ENCODE data around the gene CLCA2. TPM values are rescaled to one million over a fixed set of nuclear protein-coding genes. Genes with fewer than 3 reads are reported as not detected.
A peak's percentile ranks its signal among the peaks of the same experiment; 100 is the strongest.

CLCA2 gene
- total and polyA plus RNA-seq, 2 experiments from 2014 or later = 0.14 to 0.22 TPM

- Histone ChIP-seq H4K20me1 (ENCODE audit: insufficient read depth) (no peaks in the 10 kb centered on the region), H3K27me3 (replicated peaks; ENCODE audit: insufficient read depth) (no peaks in the 10 kb centered on the region), H3K4me2 (ENCODE audit: unreplicated experiment) (no peak overlapping the region), H3K4me3 (no peak overlapping the region), H3K79me2 (ENCODE audit: insufficient read depth) (no peaks in the 10 kb centered on the region), H3K9ac (no peak overlapping the region), H3F3A (ENCODE audit: insufficient read depth) (no peaks in the 10 kb centered on the region), H3K27ac (no peak overlapping the region), H3K9me3 (ENCODE audit: low read depth) (no peaks in the 10 kb centered on the region), H3K4me1 (ENCODE audit: insufficient read depth) (no peaks in the 10 kb centered on the region), H3K9me2 (ENCODE audit: insufficient read depth) (no peaks in the 10 kb centered on the region), H2AFZ (no peak overlapping the region), H3K36me3 (ENCODE audit: low read depth) (no peaks in the 10 kb centered on the region)
- TF ChIP-seq EZH2phosphoT487 (IDR thresholded peaks at IDR 0.05; ENCODE audit: insufficient read depth, low read depth) = no peak
- in situ Hi-C loops (cut with MboI) = no loop called here
- DNase-seq = no peak
- WGBS, 2 experiments (ENCODE audit: low coverage in 1 of 2, low lambda C conversion rate in 2 of 2, missing lambda C conversion rate in 2 of 2) = 92 to 93% methylated on average over 3 of the region's 3 CpGs
Observed at GRCh38 chr1:86461482-86461881, 37.5 kb downstream of the CLCA2 start.

DNA sequence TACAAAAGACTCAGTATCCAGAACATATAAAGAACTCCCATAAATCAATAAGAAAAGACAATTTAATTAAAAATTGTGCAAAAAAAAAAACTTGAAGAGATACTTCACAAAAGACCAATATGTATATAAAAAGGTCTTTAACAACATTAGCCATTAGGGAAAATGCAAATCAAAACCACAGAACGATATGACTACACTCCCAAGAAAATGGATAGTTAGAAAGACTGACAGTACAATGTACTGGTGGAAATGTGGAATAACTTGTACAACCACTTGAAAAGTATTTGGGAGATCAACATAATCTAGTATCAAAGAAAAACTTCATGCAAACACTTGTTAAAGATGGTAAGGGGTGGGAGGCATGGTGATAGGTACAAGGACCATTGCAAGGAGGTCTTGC is 40.8 kb downstream of the CLCA2 start:
- no peaks in the 10 kb centered on the region for H3K4me1 ChIP-seq (ENCODE audit: insufficient read depth)
- no peak for TF ChIP-seq EZH2 (IDR thresholded peaks at IDR 0.05; ENCODE audit: insufficient read depth, poor library complexity, severe bottlenecking)
- no peak for TF ChIP-seq EZH2phosphoT487 (IDR thresholded peaks at IDR 0.05; ENCODE audit: insufficient read depth, low read depth)
- no peaks in the 10 kb centered on the region for H3K36me3 ChIP-seq (ENCODE audit: low read depth)
- DNase-seq = no peak
- H3K27ac ChIP-seq = no peak overlapping the region
- H3F3A ChIP-seq (ENCODE audit: insufficient read depth) = no peaks in the 10 kb centered on the region
- WGBS, 2 experiments (ENCODE audit: low coverage in 1 of 2, low lambda C conversion rate in 2 of 2, missing lambda C conversion rate in 2 of 2) = 38 to 56% methylated on average over 1 of the region's 1 CpG
- no peaks in the 10 kb centered on the region for H4K20me1 ChIP-seq (ENCODE audit: insufficient read depth)
- H3K9ac ChIP-seq = no peak overlapping the region
- H2AFZ ChIP-seq = no peak overlapping the region
- H3K27me3 ChIP-seq (replicated peaks; ENCODE audit: insufficient read depth) = no peaks in the 10 kb centered on the region
- in situ Hi-C loops (cut with MboI) = no loop called here
- H3K9me3 ChIP-seq (ENCODE audit: low read depth) = no peaks in the 10 kb centered on the region
- no peaks in the 10 kb centered on the region for H3K79me2 ChIP-seq (ENCODE audit: insufficient read depth)
- no peaks in the 10 kb centered on the region for H3K9me2 ChIP-seq (ENCODE audit: insufficient read depth)
- H3K4me2 ChIP-seq (ENCODE audit: unreplicated experiment) = no peak overlapping the region
- no peak overlapping the region for H3K4me3 ChIP-seq

DNA sequence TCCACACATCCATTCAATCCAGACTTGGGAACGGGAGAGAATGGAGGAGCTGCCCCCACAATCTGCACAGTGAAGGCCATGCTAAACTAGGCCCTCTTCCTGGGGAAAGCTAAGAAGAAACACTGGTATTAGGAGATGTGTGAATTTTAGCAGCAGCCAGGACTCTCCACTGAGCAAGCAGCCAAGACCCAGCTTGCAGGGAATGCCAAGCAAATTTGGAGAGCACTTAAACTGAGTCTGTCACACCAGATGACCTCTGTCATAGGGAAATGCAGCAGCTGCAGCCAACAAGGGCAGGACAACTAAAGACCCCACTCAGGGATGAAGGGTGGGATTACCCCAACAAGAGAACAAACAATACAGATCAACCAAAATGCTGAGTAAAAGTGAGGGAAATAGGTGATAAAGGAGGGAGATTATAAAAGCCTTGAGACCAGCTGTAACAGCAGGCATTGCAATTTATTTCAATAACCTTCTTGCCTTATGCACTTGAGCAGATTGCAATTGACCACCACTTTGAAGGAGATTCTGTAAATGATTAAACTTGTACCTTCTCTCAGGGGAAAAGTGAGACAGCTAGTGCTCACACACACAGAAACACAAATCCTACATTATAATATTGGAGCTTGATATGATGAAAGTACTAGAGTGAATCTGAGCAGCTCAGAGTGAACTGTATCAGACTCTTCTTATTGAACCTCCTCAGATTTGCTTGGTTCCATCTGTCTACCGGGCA is 42.3 kb downstream of the CLCA2 start:
- TF ChIP-seq EZH2phosphoT487 (IDR thresholded peaks at IDR 0.05; ENCODE audit: insufficient read depth, low read depth) (no peak), EZH2 (IDR thresholded peaks at IDR 0.05; ENCODE audit: insufficient read depth, poor library complexity, severe bottlenecking) (no peak)
- Histone ChIP-seq H3K9me2 (ENCODE audit: insufficient read depth) (no peaks in the 10 kb centered on the region), H3K4me3 (no peak overlapping the region), H3K9me3 (ENCODE audit: low read depth) (no peaks in the 10 kb centered on the region), H3K27me3 (replicated peaks; ENCODE audit: insufficient read depth) (no peaks in the 10 kb centered on the region), H3K27ac (no peak overlapping the region), H3K36me3 (ENCODE audit: low read depth) (no peaks in the 10 kb centered on the region), H3K79me2 (ENCODE audit: insufficient read depth) (no peaks in the 10 kb centered on the region), H3K4me1 (ENCODE audit: insufficient read depth) (no peaks in the 10 kb centered on the region), H3K4me2 (ENCODE audit: unreplicated experiment) (no peak overlapping the region), H3K9ac (no peak overlapping the region), H3F3A (ENCODE audit: insufficient read depth) (no peaks in the 10 kb centered on the region), H4K20me1 (ENCODE audit: insufficient read depth) (no peaks in the 10 kb centered on the region), H2AFZ (0 out of 2 replicates have a peak overlapping the region, but pooled peaks have one; percentile 20)
- 55 to 58% methylated on average over 2 of the region's 2 CpGs for WGBS, 2 experiments (ENCODE audit: low coverage in 1 of 2, low lambda C conversion rate in 2 of 2, missing lambda C conversion rate in 2 of 2)
- no peak for DNase-seq
- in situ Hi-C loops (cut with MboI) = no loop called here

DNA sequence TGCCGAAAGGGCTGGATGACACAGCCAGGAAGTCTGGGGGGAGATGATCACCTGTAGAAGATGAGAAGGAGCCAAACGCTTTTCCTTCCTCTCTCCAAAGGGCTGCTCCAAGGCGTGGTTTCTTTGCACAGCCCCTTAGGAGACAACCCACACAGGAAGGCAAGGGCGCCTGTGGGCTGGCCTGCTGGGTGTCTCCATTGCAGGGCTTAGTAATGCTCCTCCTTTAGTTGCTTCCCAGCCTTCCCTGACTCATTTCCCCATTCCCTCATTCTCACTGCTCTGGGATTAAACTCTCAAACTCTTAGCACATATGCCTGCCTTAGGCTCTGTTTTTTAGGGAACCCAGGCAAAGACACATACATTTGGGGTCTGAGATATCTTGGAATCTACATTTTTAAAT is 43.0 kb downstream of the CLCA2 start:
- Histone ChIP-seq H3K79me2 (ENCODE audit: insufficient read depth) (no peaks in the 10 kb centered on the region), H3K9me2 (ENCODE audit: insufficient read depth) (no peaks in the 10 kb centered on the region), H4K20me1 (ENCODE audit: insufficient read depth) (no peaks in the 10 kb centered on the region), H3K27me3 (replicated peaks; ENCODE audit: insufficient read depth) (no peaks in the 10 kb centered on the region), H3K4me1 (ENCODE audit: insufficient read depth) (no peaks in the 10 kb centered on the region), H3K27ac (no peak overlapping the region), H3K9me3 (ENCODE audit: low read depth) (no peaks in the 10 kb centered on the region), H3K4me2 (ENCODE audit: unreplicated experiment) (no peak overlapping the region), H2AFZ (0 out of 2 replicates have a peak overlapping the region, but pooled peaks have one; percentile 20), H3K9ac (no peak overlapping the region), H3F3A (ENCODE audit: insufficient read depth) (no peaks in the 10 kb centered on the region), H3K4me3 (no peak overlapping the region), H3K36me3 (ENCODE audit: low read depth) (no peaks in the 10 kb centered on the region)
- WGBS, 2 experiments (ENCODE audit: low coverage in 1 of 2, low lambda C conversion rate in 2 of 2, missing lambda C conversion rate in 2 of 2) = 78 to 88% methylated on average over 4 of the region's 4 CpGs
- DNase-seq = peak; percentile 64
- no peak for TF ChIP-seq EZH2 (IDR thresholded peaks at IDR 0.05; ENCODE audit: insufficient read depth, poor library complexity, severe bottlenecking)
- TF ChIP-seq EZH2phosphoT487 (IDR thresholded peaks at IDR 0.05; ENCODE audit: insufficient read depth, low read depth) = no peak
- in situ Hi-C loops (cut with MboI) = no loop called here

Measured in GM23248 (cell line).